HepG2 (cell line): ENCODE results near the gene HTR6. TPM values are rescaled to one million over a fixed set of nuclear protein-coding genes. Genes with fewer than 3 reads are reported as not detected.

Experiments
- ATF3 ChIP-seq: sonication (generic); formaldehyde crosslinking; IDR thresholded peaks from 2 replicates; pipeline ENCODE4 v1.4.0; 2020; ENCODE audit warnings: missing genetic modification reagents
- EHMT2 ChIP-seq: fragments of 200-600 bp; sonication (generic); IDR thresholded peaks from 2 replicates; pipeline ENCODE4 v1.7.0; 2017; ENCODE audit warnings: antibody characterized with exemption, low read depth, low read length, borderline replicate concordance
- GATAD2A ChIP-seq: IDR thresholded peaks from 2 replicates; pipeline ENCODE4 v1.6.1; 2016
- MTF1 ChIP-seq: sonication (generic); formaldehyde crosslinking; IDR thresholded peaks from 2 replicates; pipeline ENCODE4 v1.5.0; 2020; ENCODE audit warnings: missing genetic modification reagents
- ZBTB34 ChIP-seq: sonication (generic); formaldehyde crosslinking; IDR thresholded peaks from 2 replicates; pipeline ENCODE4 v1.8.0; 2022; ENCODE audit warnings: mild to moderate bottlenecking, missing genetic modification reagents
- ZNF468 ChIP-seq: sonication (generic); formaldehyde crosslinking; IDR thresholded peaks from 2 replicates; pipeline ENCODE4 v1.8.0; 2022; ENCODE audit warnings: mild to moderate bottlenecking, moderate library complexity, missing genetic modification reagents
- polyA plus RNA-seq, 8 experiments: library from polyadenylated mRNA; depleted of rRNA in 3 of 8; stranded (reverse) in 7 of 8; unstranded in 1 of 8; fragments of >200 nt; fragmentation: Illumina TruSeq in 4 of 8; extraction: Trizol in 4 of 8; gene quantifications; 2 replicates each; pipeline versions ENCODE4 v1.2.1 to v1.2.3, GENCODE V29; 2011 to 2016; ENCODE audit warnings: low read depth in 4 of 8, missing spikeins in 1 of 8, mixed read lengths in 1 of 8; ENCODE audit not compliant: insufficient read depth in 1 of 8
- total RNA-seq, 5 experiments: library from RNA; depleted of rRNA; stranded (reverse); fragments of >200 nt; fragmentation: Illumina TruSeq; extraction: Trizol; gene quantifications; 2 replicates each; pipeline ENCODE4 v1.2.3, GENCODE V29; 2016; ENCODE audit warnings: low read depth in 1 of 5
- TF ChIP-seq, protein P1 (sequence below), 2 experiments: fragments of 450-650 bp in 1 of 2; sonication (generic) in 1 of 2; formaldehyde crosslinking in 1 of 2; IDR thresholded peaks; 2 replicates each; pipeline versions ENCODE4 v1.6.1 to v1.8.0; 2016 to 2022; ENCODE audit warnings: antibody characterized with exemption in 1 of 2, mild to moderate bottlenecking in 1 of 2, missing genetic modification reagents in 1 of 2
- TF ChIP-seq, protein P2 (sequence below): sonication (generic); formaldehyde crosslinking; IDR thresholded peaks from 2 replicates; pipeline ENCODE4 v1.8.0; 2022; ENCODE audit warnings: missing genetic modification reagents, mild to moderate bottlenecking, moderate library complexity, borderline replicate concordance

Gene HTR6
- total and polyA plus RNA-seq, 2 of the 13 experiments (the other 11 are each of a cell fraction or from before 2014, with no cell fraction given), result 0.04 TPM; not detected in 1

- TF ChIP-seq, protein P1, sequence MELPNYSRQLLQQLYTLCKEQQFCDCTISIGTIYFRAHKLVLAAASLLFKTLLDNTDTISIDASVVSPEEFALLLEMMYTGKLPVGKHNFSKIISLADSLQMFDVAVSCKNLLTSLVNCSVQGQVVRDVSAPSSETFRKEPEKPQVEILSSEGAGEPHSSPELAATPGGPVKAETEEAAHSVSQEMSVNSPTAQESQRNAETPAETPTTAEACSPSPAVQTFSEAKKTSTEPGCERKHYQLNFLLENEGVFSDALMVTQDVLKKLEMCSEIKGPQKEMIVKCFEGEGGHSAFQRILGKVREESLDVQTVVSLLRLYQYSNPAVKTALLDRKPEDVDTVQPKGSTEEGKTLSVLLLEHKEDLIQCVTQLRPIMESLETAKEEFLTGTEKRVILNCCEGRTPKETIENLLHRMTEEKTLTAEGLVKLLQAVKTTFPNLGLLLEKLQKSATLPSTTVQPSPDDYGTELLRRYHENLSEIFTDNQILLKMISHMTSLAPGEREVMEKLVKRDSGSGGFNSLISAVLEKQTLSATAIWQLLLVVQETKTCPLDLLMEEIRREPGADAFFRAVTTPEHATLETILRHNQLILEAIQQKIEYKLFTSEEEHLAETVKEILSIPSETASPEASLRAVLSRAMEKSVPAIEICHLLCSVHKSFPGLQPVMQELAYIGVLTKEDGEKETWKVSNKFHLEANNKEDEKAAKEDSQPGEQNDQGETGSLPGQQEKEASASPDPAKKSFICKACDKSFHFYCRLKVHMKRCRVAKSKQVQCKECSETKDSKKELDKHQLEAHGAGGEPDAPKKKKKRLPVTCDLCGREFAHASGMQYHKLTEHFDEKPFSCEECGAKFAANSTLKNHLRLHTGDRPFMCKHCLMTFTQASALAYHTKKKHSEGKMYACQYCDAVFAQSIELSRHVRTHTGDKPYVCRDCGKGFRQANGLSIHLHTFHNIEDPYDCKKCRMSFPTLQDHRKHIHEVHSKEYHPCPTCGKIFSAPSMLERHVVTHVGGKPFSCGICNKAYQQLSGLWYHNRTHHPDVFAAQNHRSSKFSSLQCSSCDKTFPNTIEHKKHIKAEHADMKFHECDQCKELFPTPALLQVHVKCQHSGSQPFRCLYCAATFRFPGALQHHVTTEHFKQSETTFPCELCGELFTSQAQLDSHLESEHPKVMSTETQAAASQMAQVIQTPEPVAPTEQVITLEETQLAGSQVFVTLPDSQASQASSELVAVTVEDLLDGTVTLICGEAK (IDR thresholded peaks at IDR 0.05), result no peak
- TF ChIP-seq, protein P1 (CRISPR knock-in tag; IDR thresholded peaks at IDR 0.05), result no peak
- TF ChIP-seq, protein P2, sequence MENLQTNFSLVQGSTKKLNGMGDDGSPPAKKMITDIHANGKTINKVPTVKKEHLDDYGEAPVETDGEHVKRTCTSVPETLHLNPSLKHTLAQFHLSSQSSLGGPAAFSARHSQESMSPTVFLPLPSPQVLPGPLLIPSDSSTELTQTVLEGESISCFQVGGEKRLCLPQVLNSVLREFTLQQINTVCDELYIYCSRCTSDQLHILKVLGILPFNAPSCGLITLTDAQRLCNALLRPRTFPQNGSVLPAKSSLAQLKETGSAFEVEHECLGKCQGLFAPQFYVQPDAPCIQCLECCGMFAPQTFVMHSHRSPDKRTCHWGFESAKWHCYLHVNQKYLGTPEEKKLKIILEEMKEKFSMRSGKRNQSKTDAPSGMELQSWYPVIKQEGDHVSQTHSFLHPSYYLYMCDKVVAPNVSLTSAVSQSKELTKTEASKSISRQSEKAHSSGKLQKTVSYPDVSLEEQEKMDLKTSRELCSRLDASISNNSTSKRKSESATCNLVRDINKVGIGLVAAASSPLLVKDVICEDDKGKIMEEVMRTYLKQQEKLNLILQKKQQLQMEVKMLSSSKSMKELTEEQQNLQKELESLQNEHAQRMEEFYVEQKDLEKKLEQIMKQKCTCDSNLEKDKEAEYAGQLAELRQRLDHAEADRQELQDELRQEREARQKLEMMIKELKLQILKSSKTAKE (CRISPR knock-in tag), result no peak
- TF ChIP-seq MTF1 (CRISPR knock-in tag) (no peak), ZBTB34 (CRISPR knock-in tag) (no peak), ZNF468 (CRISPR knock-in tag) (no peak), ATF3 (CRISPR knock-in tag) (no peak), GATAD2A (CRISPR knock-in tag) (no peak), EHMT2 (no peak)
Measured at GRCh38 chr1:19703280-19703679, 38.6 kb downstream of the HTR6 start (continued).
